Smooth muscle cell (in vitro differentiated cells): ENCODE data around the gene SIL1. TPM values are rescaled to one million over a fixed set of nuclear protein-coding genes. Genes with fewer than 3 reads are reported as not detected.

Source experiments
- DNase-seq: peaks from one replicate; lab custom pipeline; 2025; ENCODE audit not compliant: unreplicated experiment; lab: John Stamatoyannopoulos, UW
- H2AFZ ChIP-seq: fragments of 200-600 bp; sonication (generic); 2 replicates; pipeline ENCODE4 v1.6.0; 2016; ENCODE audit warnings: antibody characterized with exemption, low read depth, mild to moderate bottlenecking
- H3F3A ChIP-seq: fragments of 200-600 bp; sonication (generic); 2 replicates; pipeline ENCODE4 v1.6.0; 2017; ENCODE audit warnings: antibody characterized with exemption, low read depth
- H3K27ac ChIP-seq: fragments of 200-600 bp; sonication (generic); 2 replicates; pipeline ENCODE4 v1.5.1; 2016; ENCODE audit warnings: low read depth, mild to moderate bottlenecking
- H3K27me3 ChIP-seq: fragments of 200-600 bp; sonication (generic); 2 replicates; pipeline ENCODE4 v1.6.1; 2016; ENCODE audit warnings: low read depth, mild to moderate bottlenecking
- H3K36me3 ChIP-seq: fragments of 200-600 bp; sonication (generic); 2 replicates; pipeline ENCODE4 v1.5.1; 2016; ENCODE audit warnings: low read depth
- H3K4me1 ChIP-seq: fragments of 200-600 bp; sonication (generic); 2 replicates; pipeline ENCODE4 v1.5.1; 2016; ENCODE audit warnings: low read depth
- H3K4me2 ChIP-seq: fragments of 200-600 bp; sonication (generic); 2 replicates; pipeline ENCODE4 v1.6.0; 2016; ENCODE audit warnings: mild to moderate bottlenecking
- H3K4me3 ChIP-seq: fragments of 200-600 bp; sonication (generic); 2 replicates; pipeline ENCODE4 v1.5.1; 2016; ENCODE audit warnings: mild to moderate bottlenecking
- H3K79me2 ChIP-seq: fragments of 200-600 bp; sonication (generic); 2 replicates; pipeline ENCODE4 v1.6.0; 2016; ENCODE audit warnings: low read depth, mild to moderate bottlenecking
- H3K9ac ChIP-seq: fragments of 200-600 bp; sonication (generic); 2 replicates; pipeline ENCODE4 v1.6.0; 2016; ENCODE audit warnings: low read depth
- H3K9me3 ChIP-seq: fragments of 200-600 bp; sonication (generic); replicated peaks from 2 replicates; pipeline ENCODE4 v1.5.1; 2016; ENCODE audit warnings: low read depth
- H4K20me1 ChIP-seq: fragments of 200-600 bp; sonication (generic); 2 replicates; pipeline ENCODE4 v1.6.0; 2016; ENCODE audit warnings: low read depth
- CTCF ChIP-seq: fragments of 200-600 bp; sonication (generic); IDR thresholded peaks from 2 replicates; pipeline ENCODE4 v1.5.1; 2017; ENCODE audit warnings: borderline replicate concordance, mild to moderate bottlenecking, antibody characterized with exemption; ENCODE audit not compliant: insufficient read depth, poor library complexity, severe bottlenecking
- WGBS: methylation state at CpG from one replicate; pipeline ENCODE4 v1.1.7; 2016; ENCODE audit warnings: low lambda C conversion rate; 5-methylcytosine and 5-hydroxymethylcytosine counted together
- polyA plus RNA-seq: library from polyadenylated mRNA; unstranded; fragments of >200 nt; fragmentation: Nextera tagmentation; extraction: Ambion mirVana; gene quantifications from 2 replicates; pipeline ENCODE4 v1.2.1, GENCODE V29; 2016
- total RNA-seq: library from RNA; depleted of rRNA; stranded (reverse); fragments of >200 nt; gene quantifications from 2 replicates; pipeline ENCODE4 v1.2.3, GENCODE V29; 2014

The SIL1 gene
- total and polyA plus RNA-seq, 2 experiments from 2014 or later, result 45.5 to 119 TPM

DNA sequence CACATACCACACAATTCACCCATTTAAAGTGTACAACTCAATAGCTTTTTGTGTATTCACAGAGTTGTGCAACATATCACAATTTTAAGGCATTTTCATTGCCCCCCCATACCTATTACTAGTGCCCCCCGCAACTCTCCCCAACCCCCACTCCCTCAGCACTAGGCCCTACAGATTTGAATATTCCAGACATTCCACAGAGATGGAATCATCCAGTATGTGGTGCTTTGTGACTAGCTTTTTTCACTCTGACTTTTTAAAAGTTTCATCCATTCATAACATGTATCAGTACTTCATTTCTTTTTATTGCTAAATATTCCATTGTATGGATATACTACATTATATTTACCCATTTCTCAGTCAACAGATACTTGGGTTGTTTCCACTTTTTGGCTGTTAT lies 220.1 kb downstream of the SIL1 start:
- Histone ChIP-seq H3K4me1 (peaks cover 15% of the 10 kb centered on the region), H4K20me1 (no peaks in the 10 kb centered on the region), H3K27ac (peak overlapping the region; percentile 61), H3K79me2 (no peaks in the 10 kb centered on the region), H3K4me2 (peak overlapping the region; percentile 72), H3K36me3 (no peaks in the 10 kb centered on the region), H3K27me3 (no peaks in the 10 kb centered on the region), H3K4me3 (no peak overlapping the region), H3K9me3 (no peaks in the 10 kb centered on the region), H3F3A (no peaks in the 10 kb centered on the region), H2AFZ (no peak overlapping the region), H3K9ac (no peak overlapping the region)
- no peak for DNase-seq
- WGBS, result 54% methylated on average over 1 of the region's 1 CpG
- no peak for TF ChIP-seq CTCF

DNA sequence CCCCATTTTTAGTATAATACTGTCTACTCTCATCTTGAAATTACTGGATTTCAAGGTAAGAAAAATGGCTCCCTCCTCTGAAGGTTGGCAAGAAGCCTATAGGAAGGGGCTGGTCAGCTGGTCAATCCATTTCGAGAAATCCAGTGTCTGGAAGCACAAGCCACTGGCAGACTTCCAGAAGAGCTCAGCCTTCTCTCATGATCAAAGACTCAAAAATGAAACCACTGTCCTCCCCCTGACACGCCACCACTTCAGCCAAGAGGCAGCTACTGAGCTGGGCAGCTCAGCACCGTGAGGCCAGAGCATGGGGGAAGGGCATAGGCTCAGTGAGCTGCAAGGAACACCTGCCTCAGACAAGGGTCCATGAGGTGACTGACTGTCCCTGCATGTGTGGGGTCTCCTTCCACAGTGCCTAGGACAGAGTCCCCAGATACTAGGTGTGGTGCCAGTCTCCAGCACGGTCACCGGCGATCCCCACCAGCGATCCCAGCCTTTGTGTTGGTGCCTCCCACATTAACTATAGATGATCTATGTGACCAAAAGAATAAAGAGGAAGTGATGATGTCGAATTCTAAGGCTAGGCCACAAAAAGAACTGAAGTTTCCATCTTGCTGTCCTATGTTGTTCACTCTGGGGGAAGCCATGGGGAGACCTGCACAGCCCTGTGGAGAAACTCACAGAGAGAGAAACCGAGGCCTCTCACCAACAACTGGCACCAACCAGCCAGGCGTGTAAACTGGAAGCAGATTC lies 222.9 kb downstream of the SIL1 start:
- Histone ChIP-seq H2AFZ (no peak overlapping the region), H3K9me3 (no peaks in the 10 kb centered on the region), H3K4me2 (peak overlapping the region; percentile 47), H3F3A (no peaks in the 10 kb centered on the region), H4K20me1 (no peaks in the 10 kb centered on the region), H3K4me3 (no peak overlapping the region), H3K4me1 (peaks cover 15% of the 10 kb centered on the region), H3K36me3 (no peaks in the 10 kb centered on the region), H3K9ac (no peak overlapping the region), H3K79me2 (no peaks in the 10 kb centered on the region), H3K27ac (peak overlapping the region; percentile 85), H3K27me3 (no peaks in the 10 kb centered on the region)
- 80% methylated on average over 10 of the region's 10 CpGs for WGBS
- no peak for DNase-seq
- no peak for TF ChIP-seq CTCF

GRCh38 chr5:138974227-138975063 lies 223.7 kb downstream of the SIL1 start:
- H3K4me2 ChIP-seq, result peak overlapping the region; percentile 47
- peaks cover 15% of the 10 kb centered on the region for H3K4me1 ChIP-seq
- H2AFZ ChIP-seq, result no peak overlapping the region
- H3K4me3 ChIP-seq, result no peak overlapping the region
- H3K36me3 ChIP-seq, result no peaks in the 10 kb centered on the region
- H3K27ac ChIP-seq, result peak overlapping the region; percentile 85
- DNase-seq, result no peak
- no peaks in the 10 kb centered on the region for H3K9me3 ChIP-seq
- H3K79me2 ChIP-seq, result no peaks in the 10 kb centered on the region
- H3K27me3 ChIP-seq, result no peaks in the 10 kb centered on the region
- TF ChIP-seq CTCF, result no peak
- H3F3A ChIP-seq, result no peaks in the 10 kb centered on the region
- WGBS, result 38% methylated on average over 8 of the region's 8 CpGs
- H3K9ac ChIP-seq, result no peak overlapping the region
- no peaks in the 10 kb centered on the region for H4K20me1 ChIP-seq
